Keratinocyte (primary cell): Measurements from ENCODE around the gene ANO10.
"Not testable (repeated sequence)": the region's sequence is repeated elsewhere in the genome, so short reads cannot be mapped to it uniquely, and the experiment has no call there.

Source experiments
- EZH2 ChIP-seq: IDR thresholded peaks from one replicate; pipeline ENCODE4 v1.6.1; 2012; ENCODE audit warnings: inconsistent platforms, mild to moderate bottlenecking, low read length, moderate library complexity
- TF ChIP-seq, protein P1 (sequence below), 3 experiments: IDR thresholded peaks in 1 of 3; conservative IDR thresholded peaks in 1 of 3; optimal IDR thresholded peaks in 1 of 3; 2 replicates in 2 of 3; 3 replicates in 1 of 3; pipeline versions ENCODE3 to v1.5.1; 2011; ENCODE audit warnings: low read length in 3 of 3, mild to moderate bottlenecking in 3 of 3, moderate library complexity in 2 of 3, control low read depth in 1 of 3, inconsistent platforms in 1 of 3; ENCODE audit not compliant: insufficient read depth in 2 of 3; ENCODE audit errors: extremely low read depth in 1 of 3

DNA sequence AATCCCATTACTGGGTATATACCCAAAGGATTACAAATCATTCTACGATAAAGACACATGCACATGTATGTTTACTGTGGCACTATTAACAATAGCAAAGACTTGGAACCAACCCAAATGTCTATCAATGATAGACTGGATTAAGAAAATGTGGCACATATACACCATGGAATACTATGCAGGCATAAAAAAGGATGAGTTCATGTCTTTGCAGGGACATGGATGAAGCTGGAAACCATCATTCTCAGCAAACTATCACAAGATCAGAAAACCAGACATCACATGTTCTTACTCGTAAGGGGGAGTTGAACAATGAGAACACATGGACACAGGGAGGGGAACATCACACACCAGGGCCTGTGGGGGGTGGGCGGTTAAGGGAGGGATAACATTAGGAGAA is 43.2 kb upstream of the ANO10 start:
- TF ChIP-seq, protein P1, sequence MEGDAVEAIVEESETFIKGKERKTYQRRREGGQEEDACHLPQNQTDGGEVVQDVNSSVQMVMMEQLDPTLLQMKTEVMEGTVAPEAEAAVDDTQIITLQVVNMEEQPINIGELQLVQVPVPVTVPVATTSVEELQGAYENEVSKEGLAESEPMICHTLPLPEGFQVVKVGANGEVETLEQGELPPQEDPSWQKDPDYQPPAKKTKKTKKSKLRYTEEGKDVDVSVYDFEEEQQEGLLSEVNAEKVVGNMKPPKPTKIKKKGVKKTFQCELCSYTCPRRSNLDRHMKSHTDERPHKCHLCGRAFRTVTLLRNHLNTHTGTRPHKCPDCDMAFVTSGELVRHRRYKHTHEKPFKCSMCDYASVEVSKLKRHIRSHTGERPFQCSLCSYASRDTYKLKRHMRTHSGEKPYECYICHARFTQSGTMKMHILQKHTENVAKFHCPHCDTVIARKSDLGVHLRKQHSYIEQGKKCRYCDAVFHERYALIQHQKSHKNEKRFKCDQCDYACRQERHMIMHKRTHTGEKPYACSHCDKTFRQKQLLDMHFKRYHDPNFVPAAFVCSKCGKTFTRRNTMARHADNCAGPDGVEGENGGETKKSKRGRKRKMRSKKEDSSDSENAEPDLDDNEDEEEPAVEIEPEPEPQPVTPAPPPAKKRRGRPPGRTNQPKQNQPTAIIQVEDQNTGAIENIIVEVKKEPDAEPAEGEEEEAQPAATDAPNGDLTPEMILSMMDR (optimal IDR thresholded peaks at IDR 0.05 in 1 of 3, IDR thresholded peaks at IDR 0.05 in 1 of 3, conservative IDR thresholded peaks at IDR 0.05 in 1 of 3; ENCODE audit: extremely low read depth in 1 of 3, insufficient read depth in 2 of 3, low read length in 3 of 3) = not testable (repeated sequence)
- not testable (repeated sequence) for TF ChIP-seq EZH2
